DOHH2 (cell line): ENCODE measurements around the gene OXCT1.

Source experiments
- H3F3A ChIP-seq: fragments of 200-600 bp; sonication (generic), shearing (Covaris generic); 2 replicates; pipeline ENCODE4 v1.6.0; 2016; ENCODE audit warnings: antibody characterized with exemption, mild to moderate bottlenecking; ENCODE audit not compliant: control insufficient read depth, insufficient read depth
- H3K27ac ChIP-seq: fragments of 200-600 bp; sonication (generic); 2 replicates; pipeline ENCODE4 v1.5.1; 2014; ENCODE audit warnings: low read depth, mild to moderate bottlenecking, low read length, moderate library complexity
- H3K27me3 ChIP-seq: fragments of 200-600 bp; sonication (generic); 2 replicates; pipeline ENCODE4 v1.6.1; 2014; ENCODE audit warnings: mild to moderate bottlenecking, low read length, mixed read lengths; ENCODE audit not compliant: control insufficient read depth
- H3K36me3 ChIP-seq: fragments of 200-600 bp; sonication (generic); 2 replicates; pipeline ENCODE4 v1.6.1; 2014; ENCODE audit warnings: mild to moderate bottlenecking, low read length, moderate library complexity, mixed read lengths; ENCODE audit not compliant: control insufficient read depth
- H3K4me1 ChIP-seq: fragments of 200-600 bp; sonication (generic); 2 replicates; pipeline ENCODE4 v1.6.1; 2014; ENCODE audit warnings: mild to moderate bottlenecking, low read length, mixed read lengths; ENCODE audit not compliant: control insufficient read depth
- H3K4me2 ChIP-seq: fragments of 200-600 bp; sonication (generic); 2 replicates; pipeline ENCODE4 v1.6.0; 2014; ENCODE audit warnings: mild to moderate bottlenecking, low read length, moderate library complexity
- H3K4me3 ChIP-seq: fragments of 200-600 bp; sonication (generic); 2 replicates; pipeline ENCODE4 v1.5.1; 2014; ENCODE audit warnings: mild to moderate bottlenecking, low read length, mixed read lengths
- H3K79me2 ChIP-seq: fragments of 200-600 bp; sonication (generic); 2 replicates; pipeline ENCODE4 v1.6.1; 2014; ENCODE audit warnings: mild to moderate bottlenecking, low read length, mixed read lengths; ENCODE audit not compliant: control insufficient read depth
- H3K9me2 ChIP-seq: fragments of 200-600 bp; sonication (generic); replicated peaks from 2 replicates; pipeline ENCODE4 v1.6.1; 2014; ENCODE audit warnings: mild to moderate bottlenecking, low read length, mixed read lengths; ENCODE audit not compliant: control insufficient read depth
- H3K9me3 ChIP-seq: fragments of 200-600 bp; sonication (generic); 2 replicates; pipeline ENCODE4 v1.6.1; 2014; ENCODE audit warnings: antibody characterized with exemption, low read length, mixed read lengths; ENCODE audit not compliant: control insufficient read depth, insufficient read depth
- H4K20me1 ChIP-seq: fragments of 200-600 bp; sonication (generic); 2 replicates; pipeline ENCODE4 v1.6.0; 2014; ENCODE audit warnings: low read depth, mild to moderate bottlenecking, antibody characterized with exemption, low read length, moderate library complexity; ENCODE audit not compliant: control insufficient read depth, insufficient read depth
- EZH2phosphoT487 ChIP-seq: fragments of 200-600 bp; sonication (generic); IDR thresholded peaks from 2 replicates; pipeline ENCODE4 v1.6.1; 2017; ENCODE audit warnings: borderline replicate concordance, mild to moderate bottlenecking, antibody characterized with exemption, low read length, moderate library complexity, mixed read lengths
- TF ChIP-seq, protein P1 (sequence below): fragments of 200-600 bp; sonication (generic); IDR thresholded peaks from one replicate; pipeline ENCODE4 v1.5.1; 2014; ENCODE audit warnings: antibody characterized with exemption, mild to moderate bottlenecking, low read depth, low read length; ENCODE audit not compliant: poor library complexity, severe bottlenecking

The OXCT1 gene

DNA sequence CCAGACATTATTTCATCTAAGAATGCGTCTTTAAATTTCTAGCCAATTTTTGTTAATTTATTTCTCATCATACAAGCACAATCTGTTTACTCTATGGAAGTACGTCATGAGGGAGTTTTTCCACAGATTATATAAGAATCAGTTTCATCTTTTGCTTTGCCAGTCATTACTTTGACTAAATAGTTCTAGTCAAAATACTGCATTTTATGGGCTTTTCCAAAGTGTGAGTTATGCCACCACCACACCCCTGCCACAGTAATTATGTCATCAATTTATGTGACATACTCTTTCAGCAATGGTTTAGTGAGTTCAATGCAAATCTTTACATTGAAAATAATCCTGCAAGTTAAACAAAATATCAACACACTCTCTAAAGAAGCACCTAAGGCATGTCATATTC lies 35.9 kb upstream of the OXCT1 start:
- H3K4me3 ChIP-seq = no peak overlapping the region
- no peak overlapping the region for H3K27ac ChIP-seq
- no peaks in the 10 kb centered on the region for H3K27me3 ChIP-seq
- no peak overlapping the region; the same call in 1 of the 2 replicates for H3K4me2 ChIP-seq
- TF ChIP-seq, protein P1, sequence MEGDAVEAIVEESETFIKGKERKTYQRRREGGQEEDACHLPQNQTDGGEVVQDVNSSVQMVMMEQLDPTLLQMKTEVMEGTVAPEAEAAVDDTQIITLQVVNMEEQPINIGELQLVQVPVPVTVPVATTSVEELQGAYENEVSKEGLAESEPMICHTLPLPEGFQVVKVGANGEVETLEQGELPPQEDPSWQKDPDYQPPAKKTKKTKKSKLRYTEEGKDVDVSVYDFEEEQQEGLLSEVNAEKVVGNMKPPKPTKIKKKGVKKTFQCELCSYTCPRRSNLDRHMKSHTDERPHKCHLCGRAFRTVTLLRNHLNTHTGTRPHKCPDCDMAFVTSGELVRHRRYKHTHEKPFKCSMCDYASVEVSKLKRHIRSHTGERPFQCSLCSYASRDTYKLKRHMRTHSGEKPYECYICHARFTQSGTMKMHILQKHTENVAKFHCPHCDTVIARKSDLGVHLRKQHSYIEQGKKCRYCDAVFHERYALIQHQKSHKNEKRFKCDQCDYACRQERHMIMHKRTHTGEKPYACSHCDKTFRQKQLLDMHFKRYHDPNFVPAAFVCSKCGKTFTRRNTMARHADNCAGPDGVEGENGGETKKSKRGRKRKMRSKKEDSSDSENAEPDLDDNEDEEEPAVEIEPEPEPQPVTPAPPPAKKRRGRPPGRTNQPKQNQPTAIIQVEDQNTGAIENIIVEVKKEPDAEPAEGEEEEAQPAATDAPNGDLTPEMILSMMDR = no peak
- no peak for TF ChIP-seq EZH2phosphoT487
- H3K79me2 ChIP-seq = peaks cover 37% of the 10 kb centered on the region
- H3K9me2 ChIP-seq = no peaks in the 10 kb centered on the region
- H3K4me1 ChIP-seq = peaks cover 29% of the 10 kb centered on the region
- no peaks in the 10 kb centered on the region for H4K20me1 ChIP-seq
- H3K36me3 ChIP-seq = peaks cover 57% of the 10 kb centered on the region
- H3K9me3 ChIP-seq = no peaks in the 10 kb centered on the region
- H3F3A ChIP-seq = 0 out of 2 replicates have a peak, but pooled peaks cover 2% of the 10 kb centered on the region

DNA sequence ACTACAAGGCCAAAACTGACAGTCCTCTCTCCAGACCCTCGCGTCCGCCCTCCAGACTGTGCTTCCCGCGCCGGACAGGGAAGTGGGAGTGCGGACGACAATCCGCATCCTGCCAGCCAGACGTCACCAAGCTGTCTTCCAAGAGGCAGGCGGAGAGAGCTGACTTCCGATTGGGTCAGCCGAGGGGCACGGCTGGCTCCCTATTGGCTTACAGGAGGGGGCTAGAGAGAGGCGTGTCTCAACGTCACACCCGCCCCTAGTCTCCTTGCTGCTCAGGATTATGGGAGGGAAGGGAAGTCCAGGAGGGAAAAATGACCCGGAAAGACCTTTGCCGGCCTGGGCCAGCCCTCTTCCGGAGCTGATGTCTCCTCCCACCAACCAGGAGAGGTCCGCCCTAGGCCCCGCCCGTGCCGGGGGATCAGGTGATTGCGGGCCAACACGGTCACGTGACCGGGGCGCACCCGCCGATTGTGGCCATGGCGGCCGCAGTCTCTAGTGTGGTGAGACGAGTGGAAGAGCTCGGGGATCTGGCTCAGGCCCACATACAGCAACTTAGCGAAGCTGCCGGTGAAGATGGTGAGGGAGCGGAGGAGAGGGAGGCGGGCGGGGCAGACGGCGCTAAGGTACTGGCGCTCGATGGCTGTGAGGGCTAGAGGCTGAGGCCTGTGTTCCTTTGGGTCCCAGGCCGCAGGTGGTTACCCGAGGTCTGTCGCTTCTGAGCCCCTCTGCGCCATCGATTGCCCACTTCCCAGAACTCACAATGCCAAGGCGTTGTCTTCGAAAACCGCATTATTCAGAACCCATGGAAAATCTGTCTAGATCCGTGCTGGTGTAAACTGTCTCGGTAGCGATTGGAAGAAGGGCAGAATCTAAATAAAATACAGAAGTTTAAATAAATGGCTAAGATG lies 33.9 kb upstream of the OXCT1 start, which contains the start of gene RIMOC1:
Gene RIMOC1 (plus strand): TSS at position 453 of the 908 bp plus-strand sequence. CDS start 24 bp downstream, at position 477.
- H3K4me1 ChIP-seq = peaks cover 29% of the 10 kb centered on the region
- peaks cover 39% of the 10 kb centered on the region for H3K36me3 ChIP-seq
- 0 out of 2 replicates have a peak, but pooled peaks cover 2% of the 10 kb centered on the region for H3F3A ChIP-seq
- H3K4me3 ChIP-seq = peak within 1 kb of the TSS; percentile 93
- H4K20me1 ChIP-seq = no peaks in the 10 kb centered on the region
- peak within 1 kb of the TSS; percentile 50 for H3K27ac ChIP-seq
- H3K27me3 ChIP-seq = no peaks in the 10 kb centered on the region
- no peaks in the 10 kb centered on the region for H3K9me2 ChIP-seq
- H3K79me2 ChIP-seq = peaks cover 37% of the 10 kb centered on the region
- peak within 1 kb of the TSS; percentile 93 for H3K4me2 ChIP-seq
- TF ChIP-seq, protein P1 = no peak
- TF ChIP-seq EZH2phosphoT487 = no peak
- H3K9me3 ChIP-seq = no peaks in the 10 kb centered on the region

DNA sequence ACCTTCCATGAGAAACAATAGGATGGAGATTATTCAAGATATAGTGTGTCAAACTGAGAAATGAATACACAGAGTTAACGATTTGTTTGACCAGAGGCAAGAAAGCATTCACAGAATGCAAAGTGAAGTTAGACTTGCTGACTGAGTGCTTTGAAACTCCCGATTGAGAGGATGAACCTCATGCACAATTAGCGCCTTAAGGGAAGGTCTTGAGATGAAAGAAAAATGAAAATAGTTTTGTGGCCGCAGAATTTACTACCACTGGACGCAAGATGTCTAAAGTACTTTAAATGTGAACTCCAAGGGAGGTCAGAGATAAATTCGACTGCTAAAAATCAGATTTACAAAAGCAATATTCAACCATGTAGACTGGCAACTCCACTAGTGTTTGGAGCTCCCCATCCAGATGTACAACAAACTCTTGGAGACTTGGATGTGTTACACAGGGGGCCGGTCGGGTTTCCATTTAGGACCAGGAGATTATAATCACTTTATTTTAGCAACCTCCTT lies 33.2 kb upstream of the OXCT1 start:
- Histone ChIP-seq H3K9me3 (no peaks in the 10 kb centered on the region), H3K4me2 (peak overlapping the region; percentile 92), H3K79me2 (peaks cover 37% of the 10 kb centered on the region), H3K27me3 (no peaks in the 10 kb centered on the region), H3F3A (0 out of 2 replicates have a peak, but pooled peaks cover 2% of the 10 kb centered on the region), H3K36me3 (peaks cover 32% of the 10 kb centered on the region), H4K20me1 (no peaks in the 10 kb centered on the region), H3K4me1 (peaks cover 29% of the 10 kb centered on the region), H3K27ac (peak overlapping the region; percentile 50), H3K4me3 (peak overlapping the region; percentile 93), H3K9me2 (no peaks in the 10 kb centered on the region)
- TF ChIP-seq, protein P1 = no peak
- TF ChIP-seq EZH2phosphoT487 = no peak
